Measurements from ENCODE around the gene LMNB1. TPM values are rescaled to one million over a fixed set of nuclear protein-coding genes. Genes with fewer than 3 reads are reported as not detected.
"Not testable (repeated sequence)": the region's sequence is repeated elsewhere in the genome, so short reads cannot be mapped to it uniquely, and the experiment has no call there.

LMNB1 gene
- polyA plus RNA-seq, 1 donor, result 48.9 TPM

GRCh38 chr5:126845470-126846070, 68.6 kb downstream of the LMNB1 start:
- H3K36me3 ChIP-seq (ENCODE audit: control insufficient read depth, insufficient read depth, low read length); H3K4me1 ChIP-seq (ENCODE audit: control insufficient read depth, insufficient read depth, low read length); H3K4me3 ChIP-seq (ENCODE audit: low read length); H3K27ac ChIP-seq (ENCODE audit: low read length); H3K9me3 ChIP-seq (ENCODE audit: control insufficient read depth, low read depth, low read length); H3K27me3 ChIP-seq (ENCODE audit: control insufficient read depth, insufficient read depth, low read length): not testable (repeated sequence)
- peak in 1 of 2 donors; percentile 49 for DNase-seq
- WGBS (ENCODE audit: insufficient coverage, low lambda C conversion rate), result no CpG with 5 or more reads among the region's 14 CpGs

- Histone ChIP-seq H3K4me1 (ENCODE audit: control insufficient read depth, insufficient read depth, low read length) (no peaks in the 10 kb centered on the region), H3K27me3 (ENCODE audit: control insufficient read depth, insufficient read depth, low read length) (no peaks in the 10 kb centered on the region), H3K36me3 (ENCODE audit: control insufficient read depth, insufficient read depth, low read length) (no peaks in the 10 kb centered on the region), H3K9me3 (ENCODE audit: control insufficient read depth, low read depth, low read length) (no peaks in the 10 kb centered on the region), H3K27ac (ENCODE audit: low read length) (no peak overlapping the region), H3K4me3 (ENCODE audit: low read length) (no peak overlapping the region)
- no peak for DNase-seq
Observed at GRCh38 chr5:126846344-126846743, 69.4 kb downstream of the LMNB1 start.

- Histone ChIP-seq H3K27me3 (ENCODE audit: control insufficient read depth, insufficient read depth, low read length) (no peaks in the 10 kb centered on the region), H3K9me3 (ENCODE audit: control insufficient read depth, low read depth, low read length) (no peaks in the 10 kb centered on the region), H3K4me1 (ENCODE audit: control insufficient read depth, insufficient read depth, low read length) (no peaks in the 10 kb centered on the region), H3K27ac (ENCODE audit: low read length) (no peak overlapping the region), H3K36me3 (ENCODE audit: control insufficient read depth, insufficient read depth, low read length) (no peaks in the 10 kb centered on the region), H3K4me3 (ENCODE audit: low read length) (no peak overlapping the region)
- WGBS (ENCODE audit: insufficient coverage, low lambda C conversion rate), result 88% methylated on average over 1 of the region's 5 CpGs
- no peak for DNase-seq
Observed at GRCh38 chr5:126846744-126847455, 70.0 kb downstream of the LMNB1 start.

- Histone ChIP-seq H3K9me3 (ENCODE audit: control insufficient read depth, low read depth, low read length) (no peaks in the 10 kb centered on the region), H3K27ac (ENCODE audit: low read length) (no peak overlapping the region), H3K27me3 (ENCODE audit: control insufficient read depth, insufficient read depth, low read length) (no peaks in the 10 kb centered on the region), H3K4me3 (ENCODE audit: low read length) (no peak overlapping the region), H3K4me1 (ENCODE audit: control insufficient read depth, insufficient read depth, low read length) (no peaks in the 10 kb centered on the region), H3K36me3 (ENCODE audit: control insufficient read depth, insufficient read depth, low read length) (no peaks in the 10 kb centered on the region)
- DNase-seq, result no peak
- WGBS (ENCODE audit: insufficient coverage, low lambda C conversion rate), result 95% methylated on average over 3 of the region's 4 CpGs
Observed at GRCh38 chr5:126847456-126847820, 70.5 kb downstream of the LMNB1 start.

GRCh38 chr5:126847826-126848251, 70.9 kb downstream of the LMNB1 start:
- H3K4me1 ChIP-seq (ENCODE audit: control insufficient read depth, insufficient read depth, low read length), result no peaks in the 10 kb centered on the region
- DNase-seq, result no peak
- no peaks in the 10 kb centered on the region for H3K27me3 ChIP-seq (ENCODE audit: control insufficient read depth, insufficient read depth, low read length)
- H3K36me3 ChIP-seq (ENCODE audit: control insufficient read depth, insufficient read depth, low read length), result no peaks in the 10 kb centered on the region
- no peak overlapping the region for H3K4me3 ChIP-seq (ENCODE audit: low read length)
- 100% methylated on average over 1 of the region's 3 CpGs for WGBS (ENCODE audit: insufficient coverage, low lambda C conversion rate)
- H3K27ac ChIP-seq (ENCODE audit: low read length), result no peak overlapping the region
- H3K9me3 ChIP-seq (ENCODE audit: control insufficient read depth, low read depth, low read length), result no peaks in the 10 kb centered on the region

GRCh38 chr5:126848253-126848652, 71.3 kb downstream of the LMNB1 start:
- Histone ChIP-seq H3K9me3 (ENCODE audit: control insufficient read depth, low read depth, low read length) (no peaks in the 10 kb centered on the region), H3K27ac (ENCODE audit: low read length) (no peak overlapping the region), H3K4me1 (ENCODE audit: control insufficient read depth, insufficient read depth, low read length) (no peaks in the 10 kb centered on the region), H3K36me3 (ENCODE audit: control insufficient read depth, insufficient read depth, low read length) (no peaks in the 10 kb centered on the region), H3K4me3 (ENCODE audit: low read length) (no peak overlapping the region), H3K27me3 (ENCODE audit: control insufficient read depth, insufficient read depth, low read length) (no peaks in the 10 kb centered on the region)
- DNase-seq, result no peak
- WGBS (ENCODE audit: insufficient coverage, low lambda C conversion rate), result 60% methylated on average over 2 of the region's 8 CpGs

GRCh38 chr5:126849101-126849678, 72.3 kb downstream of the LMNB1 start:
- DNase-seq, result peak; percentile 60 to 76
- Histone ChIP-seq H3K36me3 (ENCODE audit: control insufficient read depth, insufficient read depth, low read length) (no peaks in the 10 kb centered on the region), H3K27me3 (ENCODE audit: control insufficient read depth, insufficient read depth, low read length) (no peaks in the 10 kb centered on the region), H3K9me3 (ENCODE audit: control insufficient read depth, low read depth, low read length) (no peaks in the 10 kb centered on the region), H3K4me1 (ENCODE audit: control insufficient read depth, insufficient read depth, low read length) (no peaks in the 10 kb centered on the region), H3K4me3 (ENCODE audit: low read length) (no peak overlapping the region), H3K27ac (ENCODE audit: low read length) (no peak overlapping the region)
- no CpG with 5 or more reads among the region's 3 CpGs for WGBS (ENCODE audit: insufficient coverage, low lambda C conversion rate)

- no peaks in the 10 kb centered on the region for H3K27me3 ChIP-seq (ENCODE audit: control insufficient read depth, insufficient read depth, low read length)
- 20% methylated on average over 1 of the region's 14 CpGs for WGBS (ENCODE audit: insufficient coverage, low lambda C conversion rate)
- peaks cover 5% of the 10 kb centered on the region for H3K9me3 ChIP-seq (ENCODE audit: control insufficient read depth, low read depth, low read length)
- H3K36me3 ChIP-seq (ENCODE audit: control insufficient read depth, insufficient read depth, low read length), result no peaks in the 10 kb centered on the region
- DNase-seq, result no peak
- no peak overlapping the region for H3K4me3 ChIP-seq (ENCODE audit: low read length)
- H3K27ac ChIP-seq (ENCODE audit: low read length), result no peak overlapping the region
- no peaks in the 10 kb centered on the region for H3K4me1 ChIP-seq (ENCODE audit: control insufficient read depth, insufficient read depth, low read length)
Observed at GRCh38 chr5:126851501-126852011, 74.6 kb downstream of the LMNB1 start.

GRCh38 chr5:126852091-126852571, 75.2 kb downstream of the LMNB1 start:
- no peak overlapping the region for H3K27ac ChIP-seq (ENCODE audit: low read length)
- peaks cover 5% of the 10 kb centered on the region for H3K9me3 ChIP-seq (ENCODE audit: control insufficient read depth, low read depth, low read length)
- H3K27me3 ChIP-seq (ENCODE audit: control insufficient read depth, insufficient read depth, low read length), result no peaks in the 10 kb centered on the region
- no peaks in the 10 kb centered on the region for H3K4me1 ChIP-seq (ENCODE audit: control insufficient read depth, insufficient read depth, low read length)
- WGBS (ENCODE audit: insufficient coverage, low lambda C conversion rate), result no CpG with 5 or more reads among the region's 4 CpGs
- DNase-seq, result no peak
- no peak overlapping the region for H3K4me3 ChIP-seq (ENCODE audit: low read length)
- H3K36me3 ChIP-seq (ENCODE audit: control insufficient read depth, insufficient read depth, low read length), result no peaks in the 10 kb centered on the region

GRCh38 chr5:126852841-126853271, 75.9 kb downstream of the LMNB1 start:
- no peaks in the 10 kb centered on the region for H3K27me3 ChIP-seq (ENCODE audit: control insufficient read depth, insufficient read depth, low read length)
- no peak overlapping the region for H3K27ac ChIP-seq (ENCODE audit: low read length)
- no peak overlapping the region for H3K4me3 ChIP-seq (ENCODE audit: low read length)
- DNase-seq, result no peak
- WGBS (ENCODE audit: insufficient coverage, low lambda C conversion rate), result no CpG with 5 or more reads among the region's 7 CpGs
- H3K9me3 ChIP-seq (ENCODE audit: control insufficient read depth, low read depth, low read length), result peaks cover 5% of the 10 kb centered on the region
- no peaks in the 10 kb centered on the region for H3K4me1 ChIP-seq (ENCODE audit: control insufficient read depth, insufficient read depth, low read length)
- no peaks in the 10 kb centered on the region for H3K36me3 ChIP-seq (ENCODE audit: control insufficient read depth, insufficient read depth, low read length)

All from large intestine (tissue), 3 donors.